GM19099 (cell line): ENCODE data around the gene CARS2.

Source experiments
- POLR2A ChIP-seq: IDR thresholded peaks from 3 replicates; pipeline ENCODE4 v1.6.1; 2011; ENCODE audit warnings: low read depth; ENCODE audit not compliant: insufficient read length; ENCODE audit errors: extremely low read depth

The CARS2 gene

DNA sequence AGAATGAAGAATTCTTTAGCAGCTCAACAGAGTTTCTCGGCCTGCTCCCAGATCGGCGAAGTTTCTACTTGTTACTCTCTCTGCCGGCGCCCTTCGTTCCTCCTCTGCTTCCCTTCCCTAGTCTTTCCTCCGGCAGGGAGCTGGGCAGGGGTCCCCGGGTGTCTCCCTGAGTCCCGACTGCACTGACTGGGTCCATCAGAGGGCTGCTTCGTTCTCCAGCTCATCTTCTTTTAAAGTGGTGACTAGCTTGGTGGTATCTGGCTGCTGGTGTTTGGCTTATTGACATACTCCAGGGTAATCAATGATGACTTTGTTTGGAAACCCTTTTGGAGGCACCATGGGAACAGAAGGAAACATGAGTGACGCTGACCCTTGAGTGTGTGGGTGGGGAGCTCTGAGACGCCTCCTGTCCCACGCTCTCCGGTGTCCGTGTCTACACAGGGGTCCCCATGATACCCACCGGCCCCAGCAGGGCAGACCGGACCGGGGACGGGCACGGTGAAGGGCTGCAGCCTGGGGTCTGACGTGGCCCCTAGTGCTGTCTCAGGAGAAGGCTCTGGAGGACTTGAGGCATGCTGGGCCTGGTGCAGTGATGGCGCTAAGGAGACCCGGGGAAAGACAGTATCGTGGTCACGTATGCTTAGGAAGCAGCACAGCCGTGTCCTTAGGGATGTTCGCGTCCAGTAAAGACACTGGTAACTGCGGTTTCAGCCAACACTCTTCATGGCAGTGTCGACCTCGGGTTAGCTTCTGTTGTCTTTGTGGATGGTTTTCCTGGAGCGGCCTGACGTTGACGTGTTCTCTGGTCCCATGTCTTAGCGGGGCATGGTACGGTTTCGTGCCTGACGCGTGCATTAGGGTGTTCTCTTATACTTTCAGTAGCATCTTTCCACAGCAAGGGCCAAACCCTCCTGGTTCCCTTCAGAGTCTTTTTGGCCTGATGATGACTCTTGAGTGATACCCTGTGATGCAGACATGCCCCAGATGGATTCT lies 66.8 kb downstream of the CARS2 start:
- TF ChIP-seq POLR2A: no peak

DNA sequence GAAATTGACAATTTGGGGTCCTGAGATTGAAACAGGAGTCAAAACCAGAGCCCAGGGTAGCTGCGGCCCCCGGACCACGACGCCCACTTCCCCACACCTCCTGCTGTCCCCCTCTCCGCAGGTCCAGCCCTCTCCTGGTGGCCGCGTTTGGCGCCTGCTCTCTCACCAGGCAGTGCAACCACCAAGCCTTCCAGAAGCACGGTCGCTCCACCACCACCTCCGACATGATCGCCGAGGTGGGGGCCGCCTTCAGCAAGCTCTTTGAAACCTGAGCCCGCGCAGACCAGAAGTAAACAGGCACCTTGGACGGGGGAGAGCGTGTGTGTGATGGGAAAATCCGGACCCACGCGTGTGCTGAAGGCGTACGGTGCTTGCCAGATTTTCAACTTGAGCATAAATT lies 67.7 kb downstream of the CARS2 start:
- TF ChIP-seq POLR2A: no peak

DNA sequence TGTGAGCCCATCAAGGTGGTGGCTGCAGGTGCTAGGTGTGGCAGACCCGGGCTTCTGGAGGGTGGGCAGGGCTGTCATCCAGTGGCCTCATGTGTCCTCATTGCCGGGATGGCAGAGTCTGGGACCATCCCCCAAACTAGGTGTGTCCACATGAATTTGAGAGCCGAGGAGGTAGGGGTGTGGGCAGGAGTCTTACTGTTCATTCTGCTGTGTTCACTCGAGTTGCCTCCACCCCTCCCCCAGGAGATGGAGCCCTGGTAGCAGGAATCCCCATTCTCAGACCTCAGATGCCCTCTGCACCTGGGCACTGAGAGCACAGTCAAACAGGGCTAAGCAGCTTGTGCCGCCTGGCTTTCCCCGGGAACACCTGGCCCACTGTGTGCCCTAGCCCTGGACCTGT lies 68.2 kb downstream of the CARS2 start:
- TF ChIP-seq POLR2A: no peak

DNA sequence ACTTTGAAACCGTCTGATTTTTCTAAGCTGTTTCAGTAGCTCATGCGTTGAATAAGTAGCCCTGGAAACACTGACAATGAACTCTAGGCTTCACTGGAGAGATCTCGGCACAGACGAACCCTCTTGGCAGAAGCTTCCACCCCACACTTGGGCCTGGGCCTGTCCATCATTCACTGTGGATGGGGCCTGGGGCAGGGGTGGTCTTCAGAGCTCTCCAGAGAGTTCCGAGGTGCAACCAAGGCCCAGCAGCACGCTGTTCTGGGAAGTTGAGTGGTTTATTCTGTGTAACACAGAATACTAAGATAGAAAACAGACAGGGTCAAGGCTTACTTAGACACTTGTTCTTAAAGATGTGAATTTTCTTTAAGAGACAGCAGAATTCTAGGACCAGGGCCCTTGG lies 68.6 kb downstream of the CARS2 start:
- no peak for TF ChIP-seq POLR2A

DNA sequence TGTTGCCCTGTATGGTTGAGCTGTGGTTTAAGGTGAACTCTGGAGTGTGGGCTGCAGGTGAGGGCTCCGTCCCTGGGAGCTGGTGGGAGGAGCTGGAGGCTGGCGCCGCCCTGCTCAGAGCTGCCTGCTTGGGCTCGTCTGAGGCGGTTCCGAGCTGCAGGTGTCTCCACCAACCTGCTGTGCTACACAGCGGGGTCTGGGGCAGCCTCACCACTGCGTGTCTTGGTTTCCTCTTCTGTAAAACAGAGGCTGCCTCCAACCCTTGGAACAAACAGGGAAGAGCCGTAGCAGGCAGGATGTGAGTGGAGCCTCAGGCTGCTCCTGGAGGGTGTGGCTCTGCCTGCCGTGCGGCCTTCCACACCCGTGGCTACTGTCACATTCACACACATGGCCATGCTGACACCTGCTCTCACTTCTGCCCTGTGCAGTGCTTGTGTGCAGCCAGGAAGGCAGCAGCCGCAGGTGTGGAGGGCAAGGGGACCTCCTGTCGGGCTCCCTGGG lies 69.2 kb downstream of the CARS2 start:
- no peak for TF ChIP-seq POLR2A

DNA sequence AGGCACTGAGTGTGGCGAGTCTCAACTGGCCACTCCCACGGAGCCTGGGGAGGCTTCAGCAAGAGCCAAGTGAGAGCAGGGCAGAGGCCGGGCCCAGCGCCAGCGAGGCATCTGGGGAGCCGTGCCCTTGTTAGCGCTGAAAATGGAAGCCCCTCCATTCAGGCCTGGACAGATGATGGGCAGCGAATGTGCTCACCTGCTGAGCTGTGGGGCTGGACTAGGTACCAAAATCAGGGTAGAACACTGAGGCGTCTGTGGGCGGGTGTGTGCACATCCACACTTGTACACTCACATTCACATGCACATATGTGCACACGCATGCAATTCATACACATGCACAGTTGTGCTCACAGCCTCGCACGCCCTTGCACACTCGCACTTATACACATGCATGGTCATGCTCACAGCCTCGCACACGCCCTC lies 69.9 kb downstream of the CARS2 start:
- TF ChIP-seq POLR2A: no peak

DNA sequence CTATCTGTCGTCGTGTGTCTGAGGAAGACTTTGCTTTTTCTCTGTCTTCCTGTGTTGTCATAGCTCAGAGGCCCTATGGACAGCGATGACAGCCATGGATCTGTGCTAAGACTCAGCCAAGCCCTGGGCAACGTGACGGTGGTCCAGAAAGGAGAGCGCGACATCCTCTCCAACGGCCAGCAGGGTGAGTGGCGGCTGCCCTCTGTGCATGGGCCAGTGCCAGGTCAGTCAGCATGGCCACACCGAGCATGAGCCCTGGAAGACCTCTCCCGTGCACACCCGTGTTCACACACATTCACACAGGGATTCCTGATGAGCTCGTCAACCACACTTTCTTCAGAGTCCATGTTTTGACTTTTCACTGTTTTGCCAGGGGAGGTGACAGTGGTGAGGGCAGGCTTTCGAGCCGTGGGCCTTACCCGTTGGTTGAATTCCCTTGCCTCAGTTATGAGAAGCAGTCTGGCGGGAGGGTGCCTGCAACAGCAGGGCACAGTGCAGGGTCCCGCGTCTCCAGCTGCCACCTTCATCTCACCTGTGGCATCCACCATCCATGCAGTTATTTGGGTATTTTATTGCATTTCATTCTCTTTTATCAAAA lies 70.4 kb downstream of the CARS2 start:
- no peak for TF ChIP-seq POLR2A

DNA sequence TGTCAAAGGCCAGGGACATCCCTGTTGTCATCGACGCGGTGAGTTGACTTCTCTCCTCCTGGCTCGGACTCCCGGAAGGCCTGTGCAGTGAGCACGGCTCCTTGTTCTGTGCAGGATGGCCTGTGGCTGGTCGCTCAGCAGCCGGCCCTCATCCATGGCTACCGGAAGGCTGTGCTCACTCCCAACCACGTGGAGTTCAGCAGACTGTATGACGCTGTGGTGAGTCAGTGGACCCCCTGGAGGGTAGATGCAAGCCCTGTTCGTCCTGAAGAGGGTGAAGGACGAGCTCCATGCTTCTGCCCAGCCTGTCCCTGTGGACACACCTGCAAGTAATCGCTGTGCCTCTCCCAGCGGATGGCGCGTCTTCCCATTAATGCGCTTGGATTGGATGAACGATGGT lies 71.4 kb downstream of the CARS2 start:
- TF ChIP-seq POLR2A: no peak

DNA sequence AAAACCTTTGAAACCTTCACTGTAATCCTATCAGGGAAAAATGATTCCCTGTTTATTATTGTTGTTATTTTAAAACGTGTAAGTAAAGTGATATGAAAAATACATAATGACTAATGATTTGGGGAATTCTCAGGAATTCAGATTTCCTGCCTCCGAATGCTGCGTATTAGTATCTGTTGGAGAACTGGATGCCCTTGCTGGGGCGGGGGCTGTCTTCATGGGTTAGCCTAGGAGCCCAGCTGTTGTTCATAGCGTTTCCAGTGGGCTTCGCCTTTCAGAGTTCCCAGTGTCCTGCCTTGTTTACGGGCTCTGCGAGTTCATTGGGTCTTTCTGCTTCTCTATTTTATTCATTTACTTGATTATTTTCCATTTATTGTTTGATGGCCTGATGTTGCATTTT lies 72.1 kb downstream of the CARS2 start:
- TF ChIP-seq POLR2A: no peak

DNA sequence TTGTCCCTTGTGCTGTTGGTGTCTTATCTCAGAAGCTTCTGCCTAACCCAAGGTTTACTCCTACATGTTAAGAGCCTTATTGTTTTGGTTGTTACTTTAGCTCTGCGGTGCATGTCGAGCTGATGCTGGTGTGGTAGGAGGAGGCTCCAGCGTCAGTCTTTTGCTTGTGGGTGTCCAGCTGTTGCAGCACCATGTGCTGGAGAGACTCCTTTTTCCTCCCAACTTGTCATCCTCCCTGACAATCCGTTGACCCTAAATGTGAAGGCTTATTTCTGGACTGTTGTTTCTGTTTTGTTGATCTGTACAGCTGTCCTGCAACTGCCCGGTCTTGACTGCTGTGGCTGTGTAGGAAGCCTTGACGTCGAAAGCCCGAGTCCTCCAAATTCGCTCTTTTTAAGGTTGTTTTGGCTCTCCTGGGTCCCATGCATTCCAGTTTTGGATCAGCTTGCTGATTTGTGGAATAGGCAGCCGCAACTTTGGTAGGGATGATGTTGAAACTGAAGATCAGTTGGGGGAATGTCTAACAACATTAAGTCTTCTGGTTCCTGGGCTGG lies 75.3 kb downstream of the CARS2 start:
- no peak for TF ChIP-seq POLR2A

DNA sequence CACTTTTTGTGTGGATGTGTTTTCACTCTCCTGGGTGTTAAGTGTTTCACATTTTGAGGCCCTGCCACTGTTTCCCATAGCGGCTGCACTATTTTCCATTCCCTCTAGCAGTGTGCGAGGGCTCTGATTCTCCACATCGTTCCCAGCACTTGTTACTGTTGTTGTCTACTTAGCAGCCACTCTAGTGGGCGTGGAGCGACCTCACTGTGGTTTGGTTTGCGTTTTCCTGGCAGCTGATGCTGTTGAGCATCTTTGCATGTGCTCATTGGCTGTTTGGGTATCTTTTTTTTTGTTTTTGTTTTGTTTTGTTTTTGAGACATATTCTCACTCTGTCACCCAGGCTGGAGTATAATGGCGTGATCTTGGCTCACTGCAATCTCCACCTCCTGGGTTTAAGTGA lies 76.2 kb downstream of the CARS2 start:
- TF ChIP-seq POLR2A: no peak

DNA sequence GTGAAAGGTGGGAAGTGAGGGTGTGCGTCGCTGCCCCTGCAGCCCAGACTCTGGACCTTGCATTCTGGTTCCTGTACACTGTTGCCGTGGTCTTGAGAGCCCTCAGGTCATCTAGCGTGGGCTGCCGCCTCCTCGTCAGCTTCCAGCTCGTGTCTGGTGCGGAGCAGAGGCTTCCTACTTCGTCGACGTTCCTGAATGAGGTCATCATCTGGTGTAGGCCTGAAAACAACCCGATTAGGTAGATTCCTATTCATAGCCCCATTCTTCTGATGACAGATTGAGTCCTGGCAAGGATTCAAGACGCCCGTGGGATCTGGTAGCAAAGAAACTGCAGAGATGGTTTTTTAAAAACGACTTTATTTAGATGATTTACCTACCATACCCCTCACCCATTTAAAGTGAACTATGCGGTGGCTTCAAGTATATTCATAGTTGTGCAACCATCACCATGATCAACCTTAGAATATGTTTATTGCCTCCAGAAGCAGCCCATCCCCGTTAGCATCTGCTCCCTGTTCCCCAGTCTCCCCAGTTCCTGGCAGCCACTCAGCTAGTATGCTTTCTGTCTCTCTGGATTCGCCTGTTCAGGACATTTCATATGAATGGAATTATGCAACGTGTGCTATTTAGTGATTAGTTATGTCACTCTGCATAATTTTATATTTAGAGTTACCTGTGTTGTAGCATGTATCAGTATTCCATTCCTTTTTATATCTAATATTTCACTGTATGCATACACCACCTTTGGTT lies 76.8 kb downstream of the CARS2 start:
- no peak for TF ChIP-seq POLR2A

DNA sequence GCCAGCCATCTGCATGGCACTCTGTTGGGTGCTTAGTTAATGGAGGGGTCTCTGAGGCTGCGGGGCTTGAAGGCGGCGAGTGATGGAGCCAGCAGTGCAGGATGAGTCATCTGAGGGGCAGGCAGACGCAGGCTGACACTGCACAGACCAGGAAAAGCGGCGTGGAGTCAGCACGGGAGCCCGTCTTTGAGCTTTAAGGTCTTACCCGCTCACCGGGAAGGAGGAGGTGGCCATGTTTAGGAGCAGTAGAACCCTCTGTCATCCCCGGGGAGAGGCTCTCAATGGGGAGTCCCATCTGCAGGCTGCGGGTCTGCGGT lies 77.5 kb downstream of the CARS2 start:
- no peak for TF ChIP-seq POLR2A

DNA sequence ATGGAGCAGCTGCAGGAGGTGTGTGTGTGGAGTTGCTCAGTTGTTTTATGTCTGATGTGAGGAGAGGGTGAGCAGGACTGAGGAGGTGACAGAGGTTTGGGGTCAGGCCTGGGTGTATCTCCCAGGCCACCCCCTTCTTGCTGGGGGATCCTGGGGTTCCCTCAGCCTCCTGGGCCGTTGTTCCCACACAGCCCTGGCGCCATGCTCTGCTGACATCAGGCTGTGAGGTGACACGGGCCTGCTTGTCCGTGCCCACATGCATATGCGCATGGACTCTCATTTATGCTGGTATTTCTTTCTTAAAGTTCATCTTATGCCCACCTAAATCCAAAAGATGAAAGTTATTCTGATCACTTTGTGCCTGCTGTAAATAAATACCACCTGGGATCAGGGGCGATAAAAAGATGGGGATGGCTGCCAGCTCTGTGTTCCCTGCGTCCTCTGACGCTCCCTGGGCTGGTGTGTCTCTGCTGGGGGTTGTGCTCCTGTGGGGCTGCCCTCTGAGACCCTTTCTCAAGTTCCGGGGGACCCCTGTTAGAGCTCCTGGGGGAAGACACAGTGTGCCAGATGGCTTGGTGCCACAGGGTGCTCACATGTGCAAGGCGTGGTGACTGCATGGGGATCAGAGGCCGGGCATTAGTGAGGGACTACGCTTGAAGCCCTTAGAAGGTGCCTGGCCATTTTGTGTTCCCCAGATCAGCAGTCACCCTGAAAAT lies 78.0 kb downstream of the CARS2 start:
- no peak for TF ChIP-seq POLR2A

DNA sequence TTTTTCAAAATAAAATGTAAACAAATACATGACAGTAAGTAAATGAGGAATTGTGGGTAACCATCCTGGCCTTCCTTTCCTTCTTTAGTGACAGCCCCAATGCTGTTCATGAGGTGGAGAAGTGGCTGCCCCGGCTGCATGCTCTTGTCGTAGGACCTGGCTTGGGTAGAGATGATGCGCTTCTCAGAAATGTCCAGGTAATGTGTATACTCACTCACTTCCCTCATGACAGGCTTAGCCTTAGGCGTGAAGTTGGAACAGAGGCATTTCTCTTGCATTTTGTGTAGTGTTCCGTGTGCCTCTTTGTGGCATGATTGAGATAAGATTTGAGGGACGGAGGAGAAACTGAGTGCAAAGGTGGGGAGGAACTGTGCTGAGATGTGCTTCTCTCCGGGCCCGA lies 78.6 kb downstream of the CARS2 start:
- no peak for TF ChIP-seq POLR2A
